PC-9 (cell line): ENCODE data around the gene PTPRG. TPM values are rescaled to one million over a fixed set of nuclear protein-coding genes. Genes with fewer than 3 reads are reported as not detected.

Experiments
- BruUV-seq: library from RNA; stranded (reverse); fragments of 400-500 nt; replicated peaks from 2 replicates; lab custom pipeline; 2021; lab: Mats Ljungman, UMichigan
- CTCF ChIA-PET: fragments of 300-600 bp; sonication (Branson Sonifier 250); formaldehyde crosslinking; loops from one replicate; lab custom pipeline; 2022; ENCODE audit warnings: antibody characterized with exemption; lab: Charles Lee
- POLR2A ChIA-PET: fragments of 300-600 bp; sonication (Branson Sonifier 250); formaldehyde crosslinking; loops from one replicate; lab custom pipeline; 2022; ENCODE audit warnings: antibody characterized with exemption; ENCODE audit not compliant: unreplicated experiment; lab: Charles Lee
- DNase-seq, 2 experiments: peaks; one replicate each; pipeline versions ENCODE4 v3.0.0 to v3.0.0-alpha.2; 2015 to 2022; ENCODE audit warnings: mixed read lengths in 1 of 2
- H2AFZ ChIP-seq: fragments of 200-600 bp; sonication (generic); 2 replicates; pipeline ENCODE4 v1.8.1; 2017; ENCODE audit warnings: antibody characterized with exemption
- H3F3A ChIP-seq: fragments of 200-600 bp; sonication (generic); 2 replicates; pipeline ENCODE4 v1.8.1; 2017; ENCODE audit warnings: antibody characterized with exemption, mild to moderate bottlenecking, low read depth; ENCODE audit not compliant: insufficient read depth
- H3K27ac ChIP-seq: fragments of 200-600 bp; sonication (generic); 2 replicates; pipeline ENCODE4 v1.6.1; 2016; ENCODE audit warnings: mixed run types
- H3K27me3 ChIP-seq: fragments of 200-600 bp; sonication (generic); 2 replicates; pipeline ENCODE4 v1.6.1; 2016; ENCODE audit warnings: low read depth, mixed run types; ENCODE audit not compliant: insufficient read depth
- H3K36me3 ChIP-seq: fragments of 200-600 bp; sonication (generic); 2 replicates; pipeline ENCODE4 v1.6.1; 2016; ENCODE audit warnings: low read depth, mixed run types
- H3K4me1 ChIP-seq: fragments of 200-600 bp; sonication (generic); replicated peaks from 2 replicates; pipeline ENCODE4 v1.6.1; 2016; ENCODE audit warnings: mixed run types; ENCODE audit not compliant: insufficient read depth
- H3K4me2 ChIP-seq: fragments of 200-600 bp; sonication (generic); 2 replicates; pipeline ENCODE4 v1.6.1; 2017; ENCODE audit warnings: mixed run types
- H3K4me3 ChIP-seq: fragments of 200-600 bp; sonication (generic); 2 replicates; pipeline ENCODE4 v1.6.1; 2016; ENCODE audit warnings: mixed run types
- H3K79me2 ChIP-seq: fragments of 200-600 bp; sonication (generic); 2 replicates; pipeline ENCODE4 v1.6.1; 2017; ENCODE audit warnings: low read depth, mixed run types
- H3K9me2 ChIP-seq: fragments of 200-600 bp; sonication (generic); 2 replicates; pipeline ENCODE4 v1.8.1; 2017; ENCODE audit warnings: mild to moderate bottlenecking; ENCODE audit not compliant: insufficient read depth
- H3K9me3 ChIP-seq: fragments of 200-600 bp; sonication (generic); 2 replicates; pipeline ENCODE4 v1.8.1; 2016; ENCODE audit warnings: low read depth; ENCODE audit not compliant: insufficient read depth
- H4K20me1 ChIP-seq: fragments of 200-600 bp; sonication (generic); 2 replicates; pipeline ENCODE4 v1.8.1; 2017; ENCODE audit not compliant: insufficient read depth
- CTCF ChIP-seq: fragments of 200-600 bp; sonication (generic); conservative IDR thresholded peaks from 2 replicates; pipeline ENCODE4 v1.6.1; 2017; ENCODE audit warnings: mixed run types, antibody characterized with exemption, mild to moderate bottlenecking, moderate library complexity
- EZH2 ChIP-seq: fragments of 200-600 bp; sonication (generic); IDR thresholded peaks from 2 replicates; pipeline ENCODE4 v1.8.0; 2017; ENCODE audit warnings: antibody characterized with exemption, low read depth
- intact Hi-C: fragments of 100-400 bp; cut with micrococcal nuclease; formaldehyde crosslinking; loops from one replicate; pipeline ENCODE4 v1.10.0; 2022; ENCODE audit not compliant: unreplicated experiment
- total RNA-seq: library from RNA; stranded (reverse); gene quantifications from 2 replicates; pipeline ENCODE4 v1.2.3, GENCODE V29; 2021

Gene PTPRG
- total RNA-seq, 1 experiment from 2014 or later: 32.9 TPM

GRCh38 chr3:62178032-62178431 lies 616.7 kb downstream of the PTPRG start:
- no peak overlapping the region for H3K27ac ChIP-seq
- H3K4me3 ChIP-seq: no peak overlapping the region
- no peak overlapping the region for H3K4me2 ChIP-seq
- POLR2A ChIA-PET: no interaction called here
- TF ChIP-seq CTCF (no peak), EZH2 (no peak)
- H3K4me1 ChIP-seq: no peaks in the 10 kb centered on the region
- H3K9me3 ChIP-seq: no peaks in the 10 kb centered on the region
- H4K20me1 ChIP-seq: no peaks in the 10 kb centered on the region
- CTCF ChIA-PET: no interaction called here
- BruUV-seq: no TSS peak
- intact Hi-C loops: no loop called here
- H3K27me3 ChIP-seq: no peaks in the 10 kb centered on the region
- DNase-seq: no peak
- H3K79me2 ChIP-seq: no peaks in the 10 kb centered on the region
- H3K9me2 ChIP-seq: no peaks in the 10 kb centered on the region
- no peak overlapping the region for H2AFZ ChIP-seq
- no peaks in the 10 kb centered on the region for H3F3A ChIP-seq
- no peaks in the 10 kb centered on the region for H3K36me3 ChIP-seq

- Histone ChIP-seq H3K27ac (no peak overlapping the region), H2AFZ (no peak overlapping the region), H3K4me1 (no peaks in the 10 kb centered on the region), H3K4me3 (no peak overlapping the region), H4K20me1 (no peaks in the 10 kb centered on the region), H3K9me2 (no peaks in the 10 kb centered on the region), H3K4me2 (no peak overlapping the region), H3K36me3 (no peaks in the 10 kb centered on the region), H3K27me3 (no peaks in the 10 kb centered on the region), H3K9me3 (no peaks in the 10 kb centered on the region), H3K79me2 (no peaks in the 10 kb centered on the region), H3F3A (no peaks in the 10 kb centered on the region)
- no TSS peak for BruUV-seq
- intact Hi-C loops: no loop called here
- POLR2A ChIA-PET: no interaction called here
- TF ChIP-seq EZH2 (no peak), CTCF (no peak)
- CTCF ChIA-PET: no interaction called here
- no peak for DNase-seq
Observed at GRCh38 chr3:62178739-62179600, 617.6 kb downstream of the PTPRG start.

- no peaks in the 10 kb centered on the region for H3K9me3 ChIP-seq
- no peak for TF ChIP-seq CTCF
- TF ChIP-seq EZH2: no peak
- POLR2A ChIA-PET: no interaction called here
- H3K4me2 ChIP-seq: no peak overlapping the region
- no peaks in the 10 kb centered on the region for H3K36me3 ChIP-seq
- H2AFZ ChIP-seq: no peak overlapping the region
- H3K27ac ChIP-seq: no peak overlapping the region
- no peaks in the 10 kb centered on the region for H3F3A ChIP-seq
- intact Hi-C loops: no loop called here
- H3K4me1 ChIP-seq: no peaks in the 10 kb centered on the region
- H3K9me2 ChIP-seq: no peaks in the 10 kb centered on the region
- BruUV-seq: no TSS peak
- CTCF ChIA-PET: no interaction called here
- DNase-seq: no peak
- H3K4me3 ChIP-seq: no peak overlapping the region
- H3K27me3 ChIP-seq: no peaks in the 10 kb centered on the region
- H4K20me1 ChIP-seq: no peaks in the 10 kb centered on the region
- no peaks in the 10 kb centered on the region for H3K79me2 ChIP-seq
Observed at GRCh38 chr3:62180514-62180913, 619.1 kb downstream of the PTPRG start.
